HepG2 (cell line): ENCODE results near the gene U2AF1L4. TPM values are rescaled to one million over a fixed set of nuclear protein-coding genes. Genes with fewer than 3 reads are reported as not detected.

Experiments
- ARID2 ChIP-seq: sonication (generic); formaldehyde crosslinking; IDR thresholded peaks from 2 replicates; pipeline ENCODE4 v1.8.1; 2022; ENCODE audit warnings: mild to moderate bottlenecking, missing genetic modification reagents, borderline replicate concordance
- ASH2L ChIP-seq: fragments of 300-600, 200-600 bp; sonication (generic); IDR thresholded peaks from 2 replicates; pipeline ENCODE4 v1.7.0; 2017; ENCODE audit warnings: low read depth, mild to moderate bottlenecking, moderate library complexity, mixed read lengths, low read length; ENCODE audit not compliant: insufficient read length
- GMEB1 ChIP-seq: sonication (generic); formaldehyde crosslinking; IDR thresholded peaks from 2 replicates; pipeline ENCODE4 v1.5.1; 2020; ENCODE audit warnings: missing genetic modification reagents, mild to moderate bottlenecking, borderline replicate concordance
- HIC2 ChIP-seq: sonication (generic); formaldehyde crosslinking; IDR thresholded peaks from 2 replicates; pipeline ENCODE4 v1.9.0; 2022; ENCODE audit warnings: low read depth, missing genetic modification reagents
- SATB2 ChIP-seq: sonication (generic); formaldehyde crosslinking; IDR thresholded peaks from 2 replicates; pipeline ENCODE4 v1.5.0; 2020; ENCODE audit warnings: missing genetic modification reagents
- YEATS2 ChIP-seq: sonication (generic); formaldehyde crosslinking; IDR thresholded peaks from 2 replicates; pipeline ENCODE4 v1.4.0; 2020; ENCODE audit warnings: missing genetic modification reagents, borderline replicate concordance
- ZNF614 ChIP-seq: IDR thresholded peaks from 2 replicates; pipeline ENCODE4 v1.6.1; 2018; ENCODE audit warnings: missing biosample characterization, missing genetic modification reagents, inconsistent platforms, borderline replicate concordance
- polyA plus RNA-seq, 8 experiments: library from polyadenylated mRNA; depleted of rRNA in 3 of 8; stranded (reverse) in 7 of 8; unstranded in 1 of 8; fragments of >200 nt; fragmentation: Illumina TruSeq in 4 of 8; extraction: Trizol in 4 of 8; gene quantifications; 2 replicates each; pipeline versions ENCODE4 v1.2.1 to v1.2.3, GENCODE V29; 2011 to 2016; ENCODE audit warnings: low read depth in 4 of 8, missing spikeins in 1 of 8, mixed read lengths in 1 of 8; ENCODE audit not compliant: insufficient read depth in 1 of 8
- total RNA-seq, 5 experiments: library from RNA; depleted of rRNA; stranded (reverse); fragments of >200 nt; fragmentation: Illumina TruSeq; extraction: Trizol; gene quantifications; 2 replicates each; pipeline ENCODE4 v1.2.3, GENCODE V29; 2016; ENCODE audit warnings: low read depth in 1 of 5
- TF ChIP-seq, protein P1 (sequence below): sonication (generic); formaldehyde crosslinking; IDR thresholded peaks from 2 replicates; pipeline ENCODE4 v1.5.1; 2020; ENCODE audit warnings: mild to moderate bottlenecking, missing genetic modification reagents
- TF ChIP-seq, protein P2 (sequence below): sonication (generic); formaldehyde crosslinking; IDR thresholded peaks from 2 replicates; pipeline ENCODE4 v1.8.1; 2023; ENCODE audit warnings: mild to moderate bottlenecking, moderate library complexity, missing genetic modification reagents
- TF ChIP-seq, protein P3 (sequence below): sonication (generic); formaldehyde crosslinking; IDR thresholded peaks from 2 replicates; pipeline ENCODE4 v1.8.0; 2022; ENCODE audit warnings: mild to moderate bottlenecking, missing genetic modification reagents, borderline replicate concordance
- TF ChIP-seq, protein P4 (sequence below), 2 experiments: IDR thresholded peaks; 2 replicates each; pipeline ENCODE4 v1.6.1; 2011 to 2012; ENCODE audit warnings: low read length in 2 of 2, borderline replicate concordance in 1 of 2, low read depth in 1 of 2, mild to moderate bottlenecking in 1 of 2, moderate library complexity in 1 of 2

U2AF1L4 gene
- total and polyA plus RNA-seq, 2 of the 13 experiments (the other 11 are each of a cell fraction or from before 2014, with no cell fraction given): 7.9 to 15.4 TPM

- TF ChIP-seq, protein P1, sequence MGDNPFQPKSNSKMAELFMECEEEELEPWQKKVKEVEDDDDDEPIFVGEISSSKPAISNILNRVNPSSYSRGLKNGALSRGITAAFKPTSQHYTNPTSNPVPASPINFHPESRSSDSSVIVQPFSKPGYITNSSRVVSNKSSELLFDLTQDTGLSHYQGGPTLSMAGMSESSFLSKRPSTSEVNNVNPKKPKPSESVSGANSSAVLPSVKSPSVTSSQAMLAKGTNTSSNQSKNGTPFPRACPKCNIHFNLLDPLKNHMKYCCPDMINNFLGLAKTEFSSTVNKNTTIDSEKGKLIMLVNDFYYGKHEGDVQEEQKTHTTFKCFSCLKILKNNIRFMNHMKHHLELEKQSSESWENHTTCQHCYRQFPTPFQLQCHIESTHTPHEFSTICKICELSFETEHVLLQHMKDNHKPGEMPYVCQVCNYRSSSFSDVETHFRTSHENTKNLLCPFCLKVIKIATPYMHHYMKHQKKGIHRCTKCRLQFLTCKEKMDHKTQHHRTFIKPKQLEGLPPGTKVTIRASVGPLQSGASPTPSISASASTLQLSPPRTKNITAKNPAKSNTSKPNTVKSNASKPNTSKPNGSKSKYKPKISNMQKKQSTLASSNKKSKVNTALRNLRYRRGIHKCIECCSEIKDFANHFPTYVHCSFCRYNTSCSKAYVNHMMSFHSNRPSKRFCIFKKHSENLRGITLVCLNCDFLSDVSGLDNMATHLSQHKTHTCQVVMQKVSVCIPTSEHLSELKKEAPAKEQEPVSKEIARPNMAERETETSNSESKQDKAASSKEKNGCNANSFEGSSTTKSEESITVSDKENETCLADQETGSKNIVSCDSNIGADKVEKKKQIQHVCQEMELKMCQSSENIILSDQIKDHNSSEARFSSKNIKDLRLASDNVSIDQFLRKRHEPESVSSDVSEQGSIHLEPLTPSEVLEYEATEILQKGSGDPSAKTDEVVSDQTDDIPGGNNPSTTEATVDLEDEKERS (CRISPR knock-in tag): no peak
- TF ChIP-seq, protein P2, sequence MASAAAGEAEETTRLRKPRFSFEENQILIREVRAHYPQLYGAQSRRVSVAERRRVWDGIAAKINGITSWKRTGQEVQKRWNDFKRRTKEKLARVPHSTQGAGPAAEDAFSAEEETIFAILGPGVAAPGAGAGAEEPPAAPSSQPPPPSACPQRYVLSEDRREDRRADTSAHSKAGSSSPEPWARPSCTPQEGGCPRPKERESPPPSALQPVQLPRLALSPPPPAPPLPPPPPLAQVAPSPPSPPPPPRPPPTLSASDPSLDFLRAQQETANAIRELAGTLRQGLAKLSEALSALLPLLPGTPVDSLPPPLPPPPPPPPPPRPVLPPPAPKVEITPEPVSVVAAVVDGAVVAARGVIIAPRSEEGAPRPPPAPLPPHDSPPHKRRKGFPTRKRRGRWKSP (CRISPR knock-in tag): no peak
- no peak for TF ChIP-seq ARID2
- TF ChIP-seq GMEB1 (CRISPR knock-in tag): peak; percentile 85
- TF ChIP-seq YEATS2 (CRISPR knock-in tag): peak; percentile 96
- TF ChIP-seq, protein P3, sequence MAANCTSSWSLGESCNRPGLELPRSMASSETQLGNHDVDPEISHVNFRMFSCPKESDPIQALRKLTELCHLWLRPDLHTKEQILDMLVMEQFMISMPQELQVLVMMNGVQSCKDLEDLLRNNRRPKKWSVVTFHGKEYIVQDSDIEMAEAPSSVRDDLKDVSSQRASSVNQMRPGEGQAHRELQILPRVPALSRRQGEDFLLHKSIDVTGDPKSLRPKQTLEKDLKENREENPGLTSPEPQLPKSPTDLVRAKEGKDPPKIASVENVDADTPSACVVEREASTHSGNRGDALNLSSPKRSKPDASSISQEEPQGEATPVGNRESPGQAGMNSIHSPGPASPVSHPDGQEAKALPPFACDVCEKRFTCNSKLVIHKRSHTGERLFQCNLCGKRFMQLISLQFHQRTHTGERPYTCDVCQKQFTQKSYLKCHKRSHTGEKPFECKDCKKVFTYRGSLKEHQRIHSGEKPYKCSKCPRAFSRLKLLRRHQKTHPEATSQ (CRISPR knock-in tag): peak; percentile 63; the same call in 1 of the 2 replicates
- TF ChIP-seq, protein P4, sequence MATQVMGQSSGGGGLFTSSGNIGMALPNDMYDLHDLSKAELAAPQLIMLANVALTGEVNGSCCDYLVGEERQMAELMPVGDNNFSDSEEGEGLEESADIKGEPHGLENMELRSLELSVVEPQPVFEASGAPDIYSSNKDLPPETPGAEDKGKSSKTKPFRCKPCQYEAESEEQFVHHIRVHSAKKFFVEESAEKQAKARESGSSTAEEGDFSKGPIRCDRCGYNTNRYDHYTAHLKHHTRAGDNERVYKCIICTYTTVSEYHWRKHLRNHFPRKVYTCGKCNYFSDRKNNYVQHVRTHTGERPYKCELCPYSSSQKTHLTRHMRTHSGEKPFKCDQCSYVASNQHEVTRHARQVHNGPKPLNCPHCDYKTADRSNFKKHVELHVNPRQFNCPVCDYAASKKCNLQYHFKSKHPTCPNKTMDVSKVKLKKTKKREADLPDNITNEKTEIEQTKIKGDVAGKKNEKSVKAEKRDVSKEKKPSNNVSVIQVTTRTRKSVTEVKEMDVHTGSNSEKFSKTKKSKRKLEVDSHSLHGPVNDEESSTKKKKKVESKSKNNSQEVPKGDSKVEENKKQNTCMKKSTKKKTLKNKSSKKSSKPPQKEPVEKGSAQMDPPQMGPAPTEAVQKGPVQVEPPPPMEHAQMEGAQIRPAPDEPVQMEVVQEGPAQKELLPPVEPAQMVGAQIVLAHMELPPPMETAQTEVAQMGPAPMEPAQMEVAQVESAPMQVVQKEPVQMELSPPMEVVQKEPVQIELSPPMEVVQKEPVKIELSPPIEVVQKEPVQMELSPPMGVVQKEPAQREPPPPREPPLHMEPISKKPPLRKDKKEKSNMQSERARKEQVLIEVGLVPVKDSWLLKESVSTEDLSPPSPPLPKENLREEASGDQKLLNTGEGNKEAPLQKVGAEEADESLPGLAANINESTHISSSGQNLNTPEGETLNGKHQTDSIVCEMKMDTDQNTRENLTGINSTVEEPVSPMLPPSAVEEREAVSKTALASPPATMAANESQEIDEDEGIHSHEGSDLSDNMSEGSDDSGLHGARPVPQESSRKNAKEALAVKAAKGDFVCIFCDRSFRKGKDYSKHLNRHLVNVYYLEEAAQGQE (IDR thresholded peaks at IDR 0.05; ENCODE audit: borderline replicate concordance in 1 of 2, low read depth in 1 of 2, low read length in 2 of 2): peak in 1 of 2 experiments; percentile 53; a peak in 1 of 4 replicates
- TF ChIP-seq HIC2 (CRISPR knock-in tag): no peak
- TF ChIP-seq SATB2 (CRISPR knock-in tag): 0 out of 2 replicates have a peak, but pooled peaks have one; percentile 43
- peak; percentile 61 for TF ChIP-seq ASH2L
- peak; percentile 74; the same call in 1 of the 2 replicates for TF ChIP-seq ZNF614 (CRISPR knock-in tag)
Observed at GRCh38 chr19:35748106-35749020, 3.1 kb upstream of the U2AF1L4 start, which contains the start of gene LIN37 (continued).
